DMS53 (cell line): ENCODE data around the gene SMYD5.
A peak's percentile ranks its signal among the peaks of the same experiment; 100 is the strongest.
"Not testable (repeated sequence)": the region's sequence is repeated elsewhere in the genome, so short reads cannot be mapped to it uniquely, and the experiment has no call there.

Experiments used
- DNase-seq: peaks from one replicate; lab custom pipeline; 2025; lab: John Stamatoyannopoulos, UW

SMYD5 gene

GRCh38 chr2:73259704-73260337 lies 45.8 kb downstream of the SMYD5 start:
- DNase-seq = no peak

DNA sequence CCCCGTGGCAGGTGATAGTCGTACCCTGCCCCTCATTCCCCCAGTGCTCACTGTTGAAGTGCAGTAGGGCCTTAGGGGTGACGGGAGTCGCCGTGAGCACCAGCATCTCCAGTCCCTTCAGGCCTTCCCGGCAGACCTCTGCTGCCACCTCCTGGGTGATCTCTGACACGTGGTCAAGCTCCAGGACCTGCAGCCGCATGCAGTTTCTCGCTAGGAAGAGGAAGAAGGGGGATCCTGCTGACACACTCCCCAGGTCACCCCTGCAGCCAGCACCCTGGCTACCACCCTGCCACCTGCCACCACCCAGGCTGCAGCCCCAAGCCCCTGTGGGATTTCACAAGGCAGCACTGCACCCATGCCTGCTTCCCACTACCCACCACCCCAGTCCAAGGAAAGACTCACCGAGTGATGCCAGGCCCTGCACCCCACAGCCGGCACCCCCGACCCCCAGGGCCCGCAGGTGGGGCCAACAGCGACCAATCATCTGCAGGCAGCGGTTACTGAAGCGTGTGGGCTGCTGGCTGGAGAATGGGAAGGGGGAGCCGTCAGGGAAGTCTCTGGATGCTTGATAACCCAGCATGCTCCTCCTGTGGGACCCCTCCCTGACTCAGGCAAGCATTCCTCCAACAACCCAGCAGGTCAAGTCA lies 46.4 kb downstream of the SMYD5 start:
- peak; percentile 56 for DNase-seq

GRCh38 chr2:73262108-73262651 lies 48.1 kb downstream of the SMYD5 start:
- DNase-seq = no peak

DNA sequence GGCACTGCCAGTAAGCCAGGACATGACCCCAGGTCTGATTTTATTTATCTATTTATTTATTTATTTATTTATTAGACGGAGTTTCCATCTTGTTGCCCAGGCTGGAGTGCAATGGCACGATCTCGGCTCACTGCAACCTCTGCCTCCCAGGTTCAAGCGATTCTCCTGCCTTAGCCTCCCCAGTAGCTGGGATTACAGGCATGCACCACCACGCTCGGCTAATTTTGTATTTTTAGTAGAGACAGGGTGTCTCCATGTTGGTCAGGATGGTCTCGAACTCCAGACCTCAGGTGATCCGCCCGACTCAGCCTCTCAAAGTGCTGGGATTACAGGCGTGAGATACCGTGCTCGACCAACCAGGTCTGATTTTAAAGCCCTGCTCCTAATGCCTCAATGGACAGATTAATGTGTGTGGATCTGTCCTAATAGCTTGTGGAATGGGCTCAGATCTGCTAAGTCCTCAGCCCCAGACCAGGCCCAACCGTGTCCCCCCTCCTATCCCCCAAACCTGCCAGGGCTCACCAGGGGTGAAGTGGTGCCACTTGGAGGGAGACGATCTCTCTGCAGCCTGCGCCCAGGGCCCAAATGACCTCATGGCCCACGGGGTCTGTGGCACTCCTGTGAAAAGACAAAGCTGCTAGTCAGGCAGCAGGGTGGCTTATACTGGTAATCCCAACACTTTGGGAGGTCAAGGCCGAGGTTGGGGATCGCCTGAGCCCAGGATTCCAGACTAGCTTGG lies 48.8 kb downstream of the SMYD5 start:
- not testable (repeated sequence) for DNase-seq

- no peak for DNase-seq
These were observed 49.7 kb downstream of the SMYD5 start for GRCh38 chr2:73263540-73264331.

- no peak for DNase-seq
These were observed 50.2 kb downstream of the SMYD5 start for GRCh38 chr2:73264332-73264606.

- DNase-seq = no peak
These were observed 50.7 kb downstream of the SMYD5 start for GRCh38 chr2:73264783-73265182.

- no peak for DNase-seq
These were observed 51.4 kb downstream of the SMYD5 start for GRCh38 chr2:73265298-73266060.

DNA sequence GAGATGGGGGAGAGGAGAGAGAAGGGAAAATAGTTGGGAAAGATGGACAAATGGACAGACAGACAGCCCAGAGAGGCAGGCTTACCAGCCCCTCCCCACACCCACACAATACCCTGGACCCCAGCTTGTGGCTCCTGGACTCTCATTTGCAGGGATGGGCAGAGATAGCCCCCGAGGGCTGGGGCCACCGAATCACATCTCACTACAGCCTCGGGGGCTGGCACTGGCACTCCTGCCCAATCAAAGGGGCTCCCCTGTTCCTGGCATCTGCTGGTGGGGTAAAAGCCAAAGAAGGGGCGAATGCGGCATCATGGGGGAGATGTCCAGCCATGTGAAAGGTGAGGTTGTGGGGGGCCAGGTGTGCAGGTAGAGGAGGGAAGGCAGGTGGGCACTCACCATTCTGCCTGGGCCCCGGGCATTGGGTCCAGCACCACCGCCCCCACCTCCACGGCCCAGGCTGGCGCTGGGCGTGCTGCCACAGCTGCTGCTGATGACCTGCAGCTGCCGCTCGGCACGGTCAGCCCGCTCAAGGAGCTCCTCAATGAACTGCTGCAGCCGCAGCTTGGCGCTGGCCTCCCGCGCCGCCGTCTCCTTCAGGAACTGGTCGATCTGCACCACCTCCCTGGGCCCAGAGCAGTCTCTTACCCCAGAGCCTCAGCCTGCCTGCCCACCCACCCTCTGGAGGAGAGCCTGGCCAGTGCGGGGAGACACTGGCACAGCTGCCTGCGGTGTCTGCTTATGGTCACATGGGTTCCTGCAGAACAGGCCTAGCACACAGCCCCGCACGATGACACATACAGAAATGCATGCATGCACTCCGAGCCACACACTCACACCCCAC lies 52.2 kb downstream of the SMYD5 start:
- DNase-seq = no peak

DNA sequence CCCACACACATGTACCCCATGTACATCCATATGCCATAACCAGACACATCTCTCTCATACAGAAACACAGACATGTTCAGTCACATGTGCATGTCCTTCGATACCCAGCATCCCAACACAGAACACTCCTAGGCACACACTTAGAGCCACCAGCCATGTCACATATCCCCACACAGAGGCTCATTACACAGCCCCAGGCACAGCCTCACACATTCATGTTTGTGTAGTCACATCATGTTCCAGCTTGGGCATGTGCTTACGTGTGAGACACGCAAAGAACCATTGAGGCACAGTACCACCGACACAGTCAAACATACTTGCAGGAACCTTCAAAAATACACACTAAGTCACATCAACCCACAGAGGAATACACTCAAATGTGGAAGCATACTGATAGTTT lies 53.0 kb downstream of the SMYD5 start:
- DNase-seq = no peak

- DNase-seq = no peak
These were observed 54.4 kb downstream of the SMYD5 start for GRCh38 chr2:73268366-73268829.

DNA sequence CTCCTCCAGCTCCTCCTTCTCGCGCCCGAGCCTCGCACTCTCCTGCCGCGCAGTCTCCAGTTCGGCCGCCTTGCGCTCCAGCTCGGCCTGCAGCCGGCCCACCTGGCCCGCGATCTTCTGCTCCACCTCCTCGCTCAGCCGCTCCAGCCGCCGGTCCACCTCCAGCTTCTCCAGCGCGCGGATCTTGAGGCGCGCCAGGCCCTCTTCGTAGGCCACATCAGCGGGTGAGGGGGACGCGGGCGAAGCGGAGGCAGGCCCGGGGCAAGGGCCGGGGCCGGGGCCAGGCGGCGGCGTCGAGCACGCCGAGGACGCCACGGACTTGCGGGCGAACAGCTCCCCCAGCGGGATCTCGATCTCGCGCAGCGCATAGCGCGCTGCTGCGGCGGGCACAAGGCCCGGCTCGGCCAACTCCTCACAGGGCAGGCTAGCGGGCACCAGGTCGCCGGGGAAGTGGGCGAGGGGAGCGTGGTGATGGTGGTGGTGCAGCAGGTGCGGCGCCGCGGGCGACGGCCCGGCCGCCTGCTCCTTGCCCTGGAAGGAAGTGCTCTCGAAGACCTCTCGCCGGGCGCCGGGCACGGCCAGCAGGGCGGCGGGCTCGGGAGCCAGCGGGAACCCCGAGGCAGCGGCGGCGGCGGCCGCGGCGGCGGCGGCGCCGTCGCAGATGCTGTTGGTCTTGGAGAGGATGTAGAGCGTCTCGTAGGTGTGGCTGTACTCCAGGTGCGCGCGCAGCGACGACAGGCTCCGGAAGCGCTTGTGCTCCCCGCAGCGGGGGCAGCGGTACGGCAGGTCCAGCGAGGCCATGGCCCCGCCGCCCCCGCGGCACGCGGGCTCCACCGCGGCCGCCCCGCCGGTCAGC lies 55.0 kb downstream of the SMYD5 start:
- peak; percentile 96 for DNase-seq

DNA sequence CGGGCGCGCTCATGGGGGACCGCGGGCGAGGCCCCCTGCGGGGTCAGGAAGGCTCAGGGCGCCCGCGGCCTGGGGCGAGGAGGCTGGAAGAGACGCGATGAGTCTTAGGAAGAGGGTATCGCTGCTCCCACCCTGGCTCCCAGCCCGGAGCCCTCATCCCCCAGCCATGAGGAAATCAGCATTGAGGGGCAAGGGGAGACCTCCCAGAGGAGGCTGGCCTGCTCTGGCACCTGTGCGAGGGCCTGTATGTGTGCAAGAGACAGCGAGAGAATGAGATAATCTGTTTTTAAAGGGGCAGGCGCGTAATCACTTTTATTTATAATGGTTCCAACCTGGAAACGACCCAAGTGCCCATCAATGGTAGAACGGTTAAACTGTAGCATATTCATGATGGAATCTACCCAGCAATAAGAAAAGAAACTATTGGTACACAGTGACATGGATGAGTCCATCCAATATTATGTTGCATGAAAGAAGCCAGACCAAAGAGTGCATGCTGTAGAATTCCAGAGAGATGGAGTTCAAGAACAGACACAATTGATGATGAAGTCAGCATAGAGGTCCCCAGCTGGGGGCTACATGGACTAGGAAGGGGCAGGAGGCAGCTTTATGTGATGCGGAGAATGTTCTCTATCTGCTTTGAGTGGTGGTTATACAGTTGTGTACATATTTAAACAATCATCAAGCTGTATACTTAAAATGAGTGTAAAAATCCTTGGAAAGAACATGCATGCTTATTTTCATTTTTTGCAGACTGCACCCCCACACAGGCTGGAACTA lies 55.8 kb downstream of the SMYD5 start:
- DNase-seq = peak; percentile 55

- no peak for DNase-seq
These were observed 58.2 kb downstream of the SMYD5 start for GRCh38 chr2:73272270-73272669.
